GM23338 (cell line): Measurements from ENCODE around the gene NUCB1. TPM values are rescaled to one million over a fixed set of nuclear protein-coding genes. Genes with fewer than 3 reads are reported as not detected.
A peak's percentile ranks its signal among the peaks of the same experiment; 100 is the strongest.

Experiments used
- ATAC-seq: fragments of 200-7000 bp; cut with Tn5 transposase; 3 replicates; pipeline ENCODE4 v1.9.1; 2020
- DNase-seq: peaks from one replicate; pipeline ENCODE4 v3.0.0-alpha.2; 2015; ENCODE audit warnings: low spot score
- H2AFZ ChIP-seq: fragments of 200-600 bp; sonication (generic); 2 replicates; pipeline ENCODE4 v1.8.0; 2016; ENCODE audit warnings: antibody characterized with exemption, mild to moderate bottlenecking, moderate library complexity
- H3F3A ChIP-seq: fragments of 200-600 bp; sonication (generic); replicated peaks from 2 replicates; pipeline ENCODE4 v1.8.0; 2017; ENCODE audit warnings: antibody characterized with exemption, mixed run types, low read depth
- H3K27ac ChIP-seq: fragments of 200-600 bp; sonication (generic); 2 replicates; pipeline ENCODE4 v1.6.1; 2016; ENCODE audit warnings: low read depth
- H3K27me3 ChIP-seq: fragments of 200-600 bp; sonication (generic); 2 replicates; pipeline ENCODE4 v1.8.0; 2016; ENCODE audit warnings: mild to moderate bottlenecking, mixed run types, moderate library complexity; ENCODE audit not compliant: insufficient read depth
- H3K36me3 ChIP-seq: fragments of 200-600 bp; sonication (generic); 2 replicates; pipeline ENCODE4 v1.8.0; 2016; ENCODE audit warnings: mild to moderate bottlenecking; ENCODE audit not compliant: insufficient read depth
- H3K4me1 ChIP-seq: fragments of 200-600 bp; sonication (generic); 2 replicates; pipeline ENCODE4 v1.8.0; 2016; ENCODE audit warnings: mild to moderate bottlenecking, moderate library complexity; ENCODE audit not compliant: insufficient read depth
- H3K4me2 ChIP-seq: fragments of 200-600 bp; sonication (generic); 2 replicates; pipeline ENCODE4 v1.7.1; 2017; ENCODE audit warnings: mixed run types
- H3K4me3 ChIP-seq: fragments of 200-600 bp; sonication (generic); 2 replicates; pipeline ENCODE4 v1.6.1; 2016; ENCODE audit warnings: mixed run types
- H3K79me2 ChIP-seq: fragments of 200-600 bp; sonication (generic); replicated peaks from 2 replicates; pipeline ENCODE4 v1.8.0; 2017; ENCODE audit warnings: mild to moderate bottlenecking; ENCODE audit not compliant: insufficient read depth
- H3K9me2 ChIP-seq: fragments of 200-600 bp; sonication (generic); 2 replicates; pipeline ENCODE4 v1.8.0; 2017; ENCODE audit not compliant: insufficient read depth
- H4K20me1 ChIP-seq: fragments of 200-600 bp; sonication (generic); replicated peaks from 2 replicates; pipeline ENCODE4 v1.8.0; 2017; ENCODE audit warnings: mild to moderate bottlenecking; ENCODE audit not compliant: insufficient read depth
- H3K27ac Mint-ChIP-seq: 2 replicates; pipeline ENCODE4 v1.8.0; 2020; ENCODE audit warnings: inconsistent platforms, mild to moderate bottlenecking, moderate library complexity, mixed read lengths
- H3K27me3 Mint-ChIP-seq: 3 replicates; pipeline ENCODE4 v1.8.0; 2022; ENCODE audit warnings: low read depth, mild to moderate bottlenecking, moderate library complexity, mixed read lengths, inconsistent platforms; ENCODE audit not compliant: insufficient read depth, poor library complexity
- H3K36me3 Mint-ChIP-seq: 3 replicates; pipeline ENCODE4 v1.8.0; 2021; ENCODE audit warnings: low read depth, mild to moderate bottlenecking, inconsistent platforms, moderate library complexity, mixed read lengths
- H3K4me1 Mint-ChIP-seq: 3 replicates; pipeline ENCODE4 v1.8.0; 2020; ENCODE audit warnings: mild to moderate bottlenecking, inconsistent platforms, mixed read lengths
- H3K4me3 Mint-ChIP-seq: 3 replicates; pipeline ENCODE4 v1.8.0; 2021; ENCODE audit warnings: moderate library complexity, mild to moderate bottlenecking, inconsistent platforms, mixed read lengths
- H3K9me3 Mint-ChIP-seq: 3 replicates; pipeline ENCODE4 v1.8.0; 2020; ENCODE audit warnings: moderate library complexity, mild to moderate bottlenecking, inconsistent platforms, mixed read lengths
- CREB1 ChIP-seq: fragments of 250-450 bp; sonication (Bioruptor Pico); IDR thresholded peaks from 2 replicates; pipeline ENCODE4 v1.5.0; 2020; ENCODE audit warnings: low read depth, mild to moderate bottlenecking, moderate library complexity
- EZH2 ChIP-seq: fragments of 200-600 bp; sonication (generic); IDR thresholded peaks from one replicate; pipeline ENCODE4 v1.8.0; 2017; ENCODE audit warnings: antibody characterized with exemption, mild to moderate bottlenecking, low read depth; ENCODE audit not compliant: unreplicated experiment
- EZH2phosphoT487 ChIP-seq: fragments of 200-600 bp; sonication (generic); IDR thresholded peaks from one replicate; pipeline ENCODE4 v1.8.1; 2018; ENCODE audit warnings: antibody characterized with exemption; ENCODE audit not compliant: unreplicated experiment
- JUNB ChIP-seq: IDR thresholded peaks from one replicate; pipeline ENCODE4 v1.6.1; 2016; ENCODE audit warnings: antibody characterized with exemption; ENCODE audit not compliant: unreplicated experiment
- NANOG ChIP-seq: IDR thresholded peaks from 2 replicates; pipeline ENCODE4 v1.6.1; 2016; ENCODE audit warnings: antibody characterized with exemption, borderline replicate concordance
- POLR2AphosphoS5 ChIP-seq: IDR thresholded peaks from 2 replicates; pipeline ENCODE4 v1.6.1; 2016; ENCODE audit warnings: antibody characterized with exemption, low read depth
- STAT1 ChIP-seq: IDR thresholded peaks from one replicate; pipeline ENCODE4 v1.6.1; 2016; ENCODE audit warnings: antibody characterized with exemption; ENCODE audit not compliant: unreplicated experiment
- ZNF114 ChIP-seq: fragments of 250-450 bp; sonication (Bioruptor Pico); IDR thresholded peaks from 2 replicates; pipeline ENCODE4 v1.5.0; 2020; ENCODE audit warnings: mild to moderate bottlenecking, moderate library complexity
- ZNF331 ChIP-seq: fragments of 250-450 bp; sonication (Bioruptor Pico); IDR thresholded peaks from 2 replicates; pipeline ENCODE4 v1.5.0; 2020; ENCODE audit warnings: low read depth, mild to moderate bottlenecking, moderate library complexity
- polyA plus RNA-seq: library from polyadenylated mRNA; unstranded; fragments of >200 nt; fragmentation: Nextera tagmentation; extraction: Ambion mirVana; gene quantifications from 2 replicates; pipeline ENCODE4 v1.2.1, GENCODE V29; 2016
- total RNA-seq: library from RNA; depleted of rRNA; stranded (reverse); fragments of >200 nt; shearing (Covaris generic); gene quantifications from 2 replicates; pipeline ENCODE4 v1.2.3, GENCODE V29; 2014
- TF ChIP-seq, protein P1 (sequence below), 2 experiments: fragments of 200-600 bp in 1 of 2; sonication (generic) in 1 of 2; conservative IDR thresholded peaks; 2 replicates each; pipeline versions ENCODE4 v1.5.1 to v1.6.1; 2016 to 2017; ENCODE audit warnings: antibody characterized with exemption in 2 of 2, low read depth in 2 of 2, mild to moderate bottlenecking in 2 of 2, moderate library complexity in 1 of 2
- TF ChIP-seq, protein P2 (sequence below): fragments of 250-450 bp; sonication (Bioruptor Pico); IDR thresholded peaks from 2 replicates; pipeline ENCODE4 v1.5.0; 2020; ENCODE audit warnings: mild to moderate bottlenecking, moderate library complexity
- TF ChIP-seq, protein P3 (sequence below): IDR thresholded peaks from 2 replicates; pipeline ENCODE4 v1.6.1; 2016; ENCODE audit warnings: antibody characterized with exemption
- TF ChIP-seq, protein P4 (sequence below): IDR thresholded peaks from one replicate; pipeline ENCODE4 v1.6.1; 2018; ENCODE audit warnings: antibody characterized with exemption; ENCODE audit not compliant: unreplicated experiment

Gene NUCB1
- total and polyA plus RNA-seq, 2 experiments from 2014 or later, result 57.1 to 163 TPM

- Histone ChIP-seq H3K4me1 (peaks cover 18% of the 10 kb centered on the region), H3K27me3 (no peaks in the 10 kb centered on the region), H3K79me2 (peaks cover 24% of the 10 kb centered on the region), H3K4me2 (peak within 1 kb of the TSS; percentile 99), H3K4me3 (peak within 1 kb of the TSS; percentile 100), H3F3A (peaks cover 59% of the 10 kb centered on the region), H3K36me3 (peaks cover 13% of the 10 kb centered on the region), H4K20me1 (peaks cover 6% of the 10 kb centered on the region), H3K27ac (peak within 1 kb of the TSS; percentile 99), H3K9me2 (no peaks in the 10 kb centered on the region), H2AFZ (no peak within 1 kb of the TSS)
- DNase-seq (peak; percentile 96), ATAC-seq (peak; percentile 64)
- peak within 1 kb of the TSS; percentile 97 for H3K27ac Mint-ChIP-seq
- peaks cover 16% of the 10 kb centered on the region for H3K9me3 Mint-ChIP-seq
- peaks cover 38% of the 10 kb centered on the region for H3K4me1 Mint-ChIP-seq
- H3K27me3 Mint-ChIP-seq, result peaks cover 62% of the 10 kb centered on the region
- H3K4me3 Mint-ChIP-seq, result peak within 1 kb of the TSS; percentile 95
- peaks cover 57% of the 10 kb centered on the region for H3K36me3 Mint-ChIP-seq
- TF ChIP-seq EZH2phosphoT487 (no peak), ZNF114 (CRISPR knock-in tag) (no peak), ZNF331 (CRISPR knock-in tag) (no peak), EZH2 (no peak), JUNB (no peak), NANOG (no peak), STAT1 (no peak), POLR2AphosphoS5 (peak; percentile 100), CREB1 (0 out of 2 replicates have a peak, but pooled peaks have one; percentile 5)
- TF ChIP-seq, protein P1, sequence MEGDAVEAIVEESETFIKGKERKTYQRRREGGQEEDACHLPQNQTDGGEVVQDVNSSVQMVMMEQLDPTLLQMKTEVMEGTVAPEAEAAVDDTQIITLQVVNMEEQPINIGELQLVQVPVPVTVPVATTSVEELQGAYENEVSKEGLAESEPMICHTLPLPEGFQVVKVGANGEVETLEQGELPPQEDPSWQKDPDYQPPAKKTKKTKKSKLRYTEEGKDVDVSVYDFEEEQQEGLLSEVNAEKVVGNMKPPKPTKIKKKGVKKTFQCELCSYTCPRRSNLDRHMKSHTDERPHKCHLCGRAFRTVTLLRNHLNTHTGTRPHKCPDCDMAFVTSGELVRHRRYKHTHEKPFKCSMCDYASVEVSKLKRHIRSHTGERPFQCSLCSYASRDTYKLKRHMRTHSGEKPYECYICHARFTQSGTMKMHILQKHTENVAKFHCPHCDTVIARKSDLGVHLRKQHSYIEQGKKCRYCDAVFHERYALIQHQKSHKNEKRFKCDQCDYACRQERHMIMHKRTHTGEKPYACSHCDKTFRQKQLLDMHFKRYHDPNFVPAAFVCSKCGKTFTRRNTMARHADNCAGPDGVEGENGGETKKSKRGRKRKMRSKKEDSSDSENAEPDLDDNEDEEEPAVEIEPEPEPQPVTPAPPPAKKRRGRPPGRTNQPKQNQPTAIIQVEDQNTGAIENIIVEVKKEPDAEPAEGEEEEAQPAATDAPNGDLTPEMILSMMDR (conservative IDR thresholded peaks at IDR 0.05; ENCODE audit: low read depth in 2 of 2), result no peak
- TF ChIP-seq, protein P2, sequence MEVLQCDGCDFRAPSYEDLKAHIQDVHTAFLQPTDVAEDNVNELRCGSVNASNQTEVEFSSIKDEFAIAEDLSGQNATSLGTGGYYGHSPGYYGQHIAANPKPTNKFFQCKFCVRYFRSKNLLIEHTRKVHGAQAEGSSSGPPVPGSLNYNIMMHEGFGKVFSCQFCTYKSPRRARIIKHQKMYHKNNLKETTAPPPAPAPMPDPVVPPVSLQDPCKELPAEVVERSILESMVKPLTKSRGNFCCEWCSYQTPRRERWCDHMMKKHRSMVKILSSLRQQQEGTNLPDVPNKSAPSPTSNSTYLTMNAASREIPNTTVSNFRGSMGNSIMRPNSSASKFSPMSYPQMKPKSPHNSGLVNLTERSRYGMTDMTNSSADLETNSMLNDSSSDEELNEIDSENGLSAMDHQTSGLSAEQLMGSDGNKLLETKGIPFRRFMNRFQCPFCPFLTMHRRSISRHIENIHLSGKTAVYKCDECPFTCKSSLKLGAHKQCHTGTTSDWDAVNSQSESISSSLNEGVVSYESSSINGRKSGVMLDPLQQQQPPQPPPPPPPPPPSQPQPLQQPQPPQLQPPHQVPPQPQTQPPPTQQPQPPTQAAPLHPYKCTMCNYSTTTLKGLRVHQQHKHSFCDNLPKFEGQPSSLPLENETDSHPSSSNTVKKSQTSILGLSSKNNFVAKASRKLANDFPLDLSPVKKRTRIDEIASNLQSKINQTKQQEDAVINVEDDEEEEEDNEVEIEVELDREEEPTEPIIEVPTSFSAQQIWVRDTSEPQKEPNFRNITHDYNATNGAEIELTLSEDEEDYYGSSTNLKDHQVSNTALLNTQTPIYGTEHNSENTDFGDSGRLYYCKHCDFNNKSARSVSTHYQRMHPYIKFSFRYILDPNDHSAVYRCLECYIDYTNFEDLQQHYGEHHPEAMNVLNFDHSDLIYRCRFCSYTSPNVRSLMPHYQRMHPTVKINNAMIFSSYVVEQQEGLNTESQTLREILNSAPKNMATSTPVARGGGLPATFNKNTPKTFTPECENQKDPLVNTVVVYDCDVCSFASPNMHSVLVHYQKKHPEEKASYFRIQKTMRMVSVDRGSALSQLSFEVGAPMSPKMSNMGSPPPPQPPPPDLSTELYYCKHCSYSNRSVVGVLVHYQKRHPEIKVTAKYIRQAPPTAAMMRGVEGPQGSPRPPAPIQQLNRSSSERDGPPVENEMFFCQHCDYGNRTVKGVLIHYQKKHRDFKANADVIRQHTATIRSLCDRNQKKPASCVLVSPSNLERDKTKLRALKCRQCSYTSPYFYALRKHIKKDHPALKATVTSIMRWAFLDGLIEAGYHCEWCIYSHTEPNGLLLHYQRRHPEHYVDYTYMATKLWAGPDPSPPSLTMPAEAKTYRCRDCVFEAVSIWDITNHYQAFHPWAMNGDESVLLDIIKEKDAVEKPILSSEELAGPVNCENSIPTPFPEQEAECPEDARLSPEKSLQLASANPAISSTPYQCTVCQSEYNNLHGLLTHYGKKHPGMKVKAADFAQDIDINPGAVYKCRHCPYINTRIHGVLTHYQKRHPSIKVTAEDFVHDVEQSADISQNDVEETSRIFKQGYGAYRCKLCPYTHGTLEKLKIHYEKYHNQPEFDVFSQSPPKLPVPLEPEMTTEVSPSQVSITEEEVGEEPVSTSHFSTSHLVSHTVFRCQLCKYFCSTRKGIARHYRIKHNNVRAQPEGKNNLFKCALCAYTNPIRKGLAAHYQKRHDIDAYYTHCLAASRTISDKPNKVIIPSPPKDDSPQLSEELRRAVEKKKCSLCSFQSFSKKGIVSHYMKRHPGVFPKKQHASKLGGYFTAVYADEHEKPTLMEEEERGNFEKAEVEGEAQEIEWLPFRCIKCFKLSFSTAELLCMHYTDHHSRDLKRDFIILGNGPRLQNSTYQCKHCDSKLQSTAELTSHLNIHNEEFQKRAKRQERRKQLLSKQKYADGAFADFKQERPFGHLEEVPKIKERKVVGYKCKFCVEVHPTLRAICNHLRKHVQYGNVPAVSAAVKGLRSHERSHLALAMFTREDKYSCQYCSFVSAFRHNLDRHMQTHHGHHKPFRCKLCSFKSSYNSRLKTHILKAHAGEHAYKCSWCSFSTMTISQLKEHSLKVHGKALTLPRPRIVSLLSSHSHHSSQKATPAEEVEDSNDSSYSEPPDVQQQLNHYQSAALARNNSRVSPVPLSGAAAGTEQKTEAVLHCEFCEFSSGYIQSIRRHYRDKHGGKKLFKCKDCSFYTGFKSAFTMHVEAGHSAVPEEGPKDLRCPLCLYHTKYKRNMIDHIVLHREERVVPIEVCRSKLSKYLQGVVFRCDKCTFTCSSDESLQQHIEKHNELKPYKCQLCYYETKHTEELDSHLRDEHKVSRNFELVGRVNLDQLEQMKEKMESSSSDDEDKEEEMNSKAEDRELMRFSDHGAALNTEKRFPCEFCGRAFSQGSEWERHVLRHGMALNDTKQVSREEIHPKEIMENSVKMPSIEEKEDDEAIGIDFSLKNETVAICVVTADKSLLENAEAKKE (CRISPR knock-in tag), result no peak
- TF ChIP-seq, protein P3, sequence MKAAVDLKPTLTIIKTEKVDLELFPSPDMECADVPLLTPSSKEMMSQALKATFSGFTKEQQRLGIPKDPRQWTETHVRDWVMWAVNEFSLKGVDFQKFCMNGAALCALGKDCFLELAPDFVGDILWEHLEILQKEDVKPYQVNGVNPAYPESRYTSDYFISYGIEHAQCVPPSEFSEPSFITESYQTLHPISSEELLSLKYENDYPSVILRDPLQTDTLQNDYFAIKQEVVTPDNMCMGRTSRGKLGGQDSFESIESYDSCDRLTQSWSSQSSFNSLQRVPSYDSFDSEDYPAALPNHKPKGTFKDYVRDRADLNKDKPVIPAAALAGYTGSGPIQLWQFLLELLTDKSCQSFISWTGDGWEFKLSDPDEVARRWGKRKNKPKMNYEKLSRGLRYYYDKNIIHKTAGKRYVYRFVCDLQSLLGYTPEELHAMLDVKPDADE, result peak; percentile 66
- TF ChIP-seq, protein P4, sequence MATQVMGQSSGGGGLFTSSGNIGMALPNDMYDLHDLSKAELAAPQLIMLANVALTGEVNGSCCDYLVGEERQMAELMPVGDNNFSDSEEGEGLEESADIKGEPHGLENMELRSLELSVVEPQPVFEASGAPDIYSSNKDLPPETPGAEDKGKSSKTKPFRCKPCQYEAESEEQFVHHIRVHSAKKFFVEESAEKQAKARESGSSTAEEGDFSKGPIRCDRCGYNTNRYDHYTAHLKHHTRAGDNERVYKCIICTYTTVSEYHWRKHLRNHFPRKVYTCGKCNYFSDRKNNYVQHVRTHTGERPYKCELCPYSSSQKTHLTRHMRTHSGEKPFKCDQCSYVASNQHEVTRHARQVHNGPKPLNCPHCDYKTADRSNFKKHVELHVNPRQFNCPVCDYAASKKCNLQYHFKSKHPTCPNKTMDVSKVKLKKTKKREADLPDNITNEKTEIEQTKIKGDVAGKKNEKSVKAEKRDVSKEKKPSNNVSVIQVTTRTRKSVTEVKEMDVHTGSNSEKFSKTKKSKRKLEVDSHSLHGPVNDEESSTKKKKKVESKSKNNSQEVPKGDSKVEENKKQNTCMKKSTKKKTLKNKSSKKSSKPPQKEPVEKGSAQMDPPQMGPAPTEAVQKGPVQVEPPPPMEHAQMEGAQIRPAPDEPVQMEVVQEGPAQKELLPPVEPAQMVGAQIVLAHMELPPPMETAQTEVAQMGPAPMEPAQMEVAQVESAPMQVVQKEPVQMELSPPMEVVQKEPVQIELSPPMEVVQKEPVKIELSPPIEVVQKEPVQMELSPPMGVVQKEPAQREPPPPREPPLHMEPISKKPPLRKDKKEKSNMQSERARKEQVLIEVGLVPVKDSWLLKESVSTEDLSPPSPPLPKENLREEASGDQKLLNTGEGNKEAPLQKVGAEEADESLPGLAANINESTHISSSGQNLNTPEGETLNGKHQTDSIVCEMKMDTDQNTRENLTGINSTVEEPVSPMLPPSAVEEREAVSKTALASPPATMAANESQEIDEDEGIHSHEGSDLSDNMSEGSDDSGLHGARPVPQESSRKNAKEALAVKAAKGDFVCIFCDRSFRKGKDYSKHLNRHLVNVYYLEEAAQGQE, result peak; percentile 30
These were observed 65.1 kb downstream of the NUCB1 start, which contains the start of gene FTL for GRCh38 chr19:48965040-48965805. Gene FTL (plus strand): TSS chr19:48965309. CDS start chr19:48965508, 199 bp downstream.
